Omental fat pad (tissue), 4 donors: ENCODE measurements around the gene SLC28A2. TPM values are rescaled to one million over a fixed set of nuclear protein-coding genes. Genes with fewer than 3 reads are reported as not detected.

Experiments used
- ATAC-seq: fragments of 150-250 bp; one replicate; pipeline ENCODE4 v1.9.1; 2016; ENCODE audit warnings: mild to moderate bottlenecking, moderate library complexity; ENCODE audit not compliant: low FRiP score
- DNase-seq: peaks from one replicate; pipeline ENCODE4 v3.0.0-alpha.2; 2019; ENCODE audit warnings: low spot score
- CTCF ChIP-seq, 3 donors: fragments of 450-650 bp; IDR thresholded peaks; one replicate each; pipeline ENCODE4 v1.5.1; 2016 to 2017; ENCODE audit warnings: antibody characterized with exemption in 3 of 3, mild to moderate bottlenecking in 3 of 3, moderate library complexity in 2 of 3
- total RNA-seq, 4 donors: library from RNA; depleted of rRNA; stranded (reverse); fragments of >200 nt; gene quantifications; one replicate each; pipeline ENCODE4 v1.1.0, GENCODE V29; 2016

The SLC28A2 gene
- total RNA-seq, 4 donors from 2014 or later: not detected

GRCh38 chr15:45263854-45264253, 11.8 kb downstream of the SLC28A2 start:
- no peak for DNase-seq
- TF ChIP-seq CTCF (IDR thresholded peaks at IDR 0.05): no peak
- no peak for ATAC-seq

- DNase-seq (no peak), ATAC-seq (no peak)
- no peak for TF ChIP-seq CTCF (IDR thresholded peaks at IDR 0.05)
Measured at GRCh38 chr15:45265506-45265905, 13.5 kb downstream of the SLC28A2 start.

DNA sequence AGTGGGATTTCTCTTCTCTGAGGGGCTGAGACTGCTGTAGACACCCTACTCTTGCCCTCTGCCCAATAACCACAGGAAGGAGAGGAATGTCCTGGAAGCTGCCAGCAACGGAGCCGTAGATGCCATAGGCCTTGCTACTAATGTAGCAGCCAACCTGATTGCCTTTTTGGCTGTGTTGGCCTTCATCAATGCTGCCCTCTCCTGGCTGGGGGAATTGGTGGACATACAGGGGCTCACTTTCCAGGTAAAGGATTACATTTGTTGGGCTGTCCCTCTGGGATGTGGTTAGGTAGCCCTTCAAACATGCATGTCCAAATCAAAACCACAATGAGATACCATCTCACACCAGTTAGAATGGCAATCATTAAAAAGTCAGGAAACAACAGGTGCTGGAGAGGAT, 16.1 kb downstream of the SLC28A2 start:
- DNase-seq: no peak
- ATAC-seq: no peak
- TF ChIP-seq CTCF (IDR thresholded peaks at IDR 0.05): no peak

GRCh38 chr15:45274636-45275380, 22.8 kb downstream of the SLC28A2 start:
- TF ChIP-seq CTCF (IDR thresholded peaks at IDR 0.05): no peak
- DNase-seq (no peak), ATAC-seq (no peak)

GRCh38 chr15:45276831-45277230, 24.8 kb downstream of the SLC28A2 start:
- DNase-seq (no peak), ATAC-seq (no peak)
- no peak for TF ChIP-seq CTCF (IDR thresholded peaks at IDR 0.05)

DNA sequence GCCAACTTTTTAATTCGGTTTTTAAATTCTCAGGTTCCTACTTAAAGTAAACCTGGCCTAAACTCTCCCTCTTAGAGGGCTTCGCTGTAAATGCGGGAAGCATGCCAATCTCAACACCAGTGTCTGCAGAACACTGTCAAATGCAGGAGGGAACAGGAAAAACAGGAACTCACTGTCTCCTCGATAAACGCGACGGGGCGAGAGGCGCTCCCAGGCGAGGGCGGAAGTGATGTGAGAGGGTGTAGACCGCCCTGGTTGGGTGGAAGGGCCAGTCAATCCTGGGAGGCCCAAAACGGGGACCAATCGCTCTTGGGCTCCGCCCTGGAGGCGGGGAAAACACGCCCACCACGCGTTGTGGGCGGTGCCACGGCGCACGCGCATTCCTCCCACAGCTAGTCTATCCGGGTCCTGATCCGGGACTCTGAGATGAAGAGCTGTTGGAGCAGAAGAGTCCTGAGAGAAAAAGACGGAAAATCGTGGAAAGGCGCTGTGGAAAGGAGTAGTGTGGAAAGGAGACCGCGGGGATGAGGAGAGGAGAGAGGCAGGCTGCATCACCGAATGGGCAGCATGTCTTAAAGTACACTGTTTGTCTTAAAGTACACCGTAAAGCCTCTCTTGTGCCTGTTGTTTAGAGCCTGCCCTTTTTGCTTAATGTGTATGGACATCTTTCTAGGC, 27.1 kb downstream of the SLC28A2 start:
- peak; percentile 85 for DNase-seq
- TF ChIP-seq CTCF (IDR thresholded peaks at IDR 0.05): no peak
- peak; percentile 100 for ATAC-seq

- no peak for DNase-seq
- ATAC-seq: no peak
- no peak for TF ChIP-seq CTCF (IDR thresholded peaks at IDR 0.05)
Measured at GRCh38 chr15:45285413-45285812, 33.4 kb downstream of the SLC28A2 start.
